ENCODE results near the gene SHQ1.
"Not testable (repeated sequence)": the region's sequence is repeated elsewhere in the genome, so short reads cannot be mapped to it uniquely, and the experiment has no call there.

Gene SHQ1

DNA sequence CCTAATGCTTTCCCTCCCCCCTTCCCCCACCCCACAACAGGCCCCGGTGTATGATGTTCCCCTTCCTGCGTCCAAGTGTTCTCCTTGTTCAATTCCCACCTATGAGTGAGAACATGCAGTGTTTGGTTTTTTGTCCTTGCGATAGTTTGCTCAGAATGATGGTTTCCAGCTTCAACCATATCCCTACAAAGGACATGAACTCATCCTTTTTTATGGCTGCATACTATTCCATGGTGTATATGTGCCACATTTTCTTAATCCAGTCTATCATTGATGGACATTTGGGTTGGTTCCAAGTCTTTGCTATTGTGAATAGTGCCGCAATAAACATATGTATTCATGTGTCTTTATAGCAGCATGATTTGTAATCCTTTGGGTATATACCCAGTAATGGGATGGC lies 137.8 kb downstream of the SHQ1 start:
- not testable (repeated sequence) for DNase-seq

DNA sequence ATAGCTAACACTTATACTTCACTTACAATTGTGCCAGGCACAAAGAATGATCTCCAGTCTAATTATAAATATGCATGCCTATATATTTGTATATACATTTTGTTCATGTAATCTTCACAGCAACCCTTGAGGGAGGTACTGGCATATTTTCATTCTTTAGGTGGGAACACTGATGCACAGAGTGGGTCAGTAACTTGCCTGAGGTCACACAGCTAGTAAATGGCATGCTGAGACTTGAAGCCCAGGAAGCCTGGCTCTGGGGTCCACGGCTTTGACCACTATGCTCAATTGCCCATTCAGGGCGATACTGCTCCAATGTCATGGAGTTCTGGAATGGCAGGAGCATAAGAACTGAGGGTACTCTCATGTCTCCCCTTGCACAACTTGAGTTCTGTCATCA lies 139.8 kb downstream of the SHQ1 start:
- DNase-seq: no peak

DNA sequence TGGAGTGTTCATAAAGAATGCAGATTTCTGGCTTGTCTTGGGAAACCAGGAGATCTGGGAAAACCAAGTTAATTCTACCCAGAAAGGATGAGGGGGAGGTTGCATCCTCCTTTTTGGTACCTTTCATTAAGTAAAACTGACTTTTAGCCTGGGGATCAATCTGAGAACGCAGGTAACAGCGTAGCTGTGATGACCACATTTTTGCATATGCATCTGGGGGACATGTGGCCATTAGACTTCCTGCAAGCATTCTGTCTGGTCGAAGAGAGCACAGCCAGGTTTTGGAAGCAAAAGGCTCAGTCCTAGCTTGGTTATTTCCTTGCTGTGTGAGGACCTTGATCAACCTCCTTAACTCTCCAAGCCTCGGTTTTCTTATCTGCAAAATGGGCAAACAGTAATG lies 145.2 kb downstream of the SHQ1 start:
- DNase-seq: no peak

GRCh38 chr3:72702390-72702789 lies 145.9 kb downstream of the SHQ1 start:
- DNase-seq: no peak

- no peak for DNase-seq
These were observed 148.1 kb downstream of the SHQ1 start for GRCh38 chr3:72700106-72700505.

DNA sequence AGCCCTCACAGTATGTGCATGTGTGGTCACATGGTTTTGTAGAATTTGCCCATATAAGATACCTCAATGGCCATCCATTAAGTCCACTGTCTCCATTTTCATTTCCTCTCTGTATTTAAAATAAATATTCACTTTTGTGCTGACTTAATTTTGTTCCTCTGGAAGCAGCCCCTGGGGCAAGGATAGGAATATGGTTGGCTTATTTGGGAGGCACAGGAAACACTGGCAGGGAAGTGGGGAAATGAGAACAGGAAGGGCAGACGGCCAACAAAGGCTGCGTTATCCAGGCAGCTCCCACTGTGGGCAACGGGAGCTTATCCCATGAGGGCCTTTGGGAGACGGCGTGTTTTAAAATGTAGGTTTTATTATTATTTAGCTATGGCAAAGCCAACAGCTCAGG lies 148.6 kb downstream of the SHQ1 start:
- DNase-seq: no peak

All from left hindlimb (tissue), 1 donor.